K562 (cell line): Measurements from ENCODE around the gene CD1D. TPM values are rescaled to one million over a fixed set of nuclear protein-coding genes. Genes with fewer than 3 reads are reported as not detected.

ENCODE experiments used
- ATAC-seq: fragments of 200-7000 bp; cut with Tn5 transposase; 3 replicates; pipeline ENCODE4 v1.9.1; 2020; ENCODE audit warnings: moderate library complexity
- BruUV-seq: library from RNA; stranded (reverse); fragments of 400-500 nt; replicated peaks from 2 replicates; lab custom pipeline; 2021; lab: Mats Ljungman, UMichigan
- CTCF ChIA-PET: fragments of 300-600 bp; formaldehyde crosslinking; extraction: SDS; loops from one replicate; lab custom pipeline; 2021; ENCODE audit warnings: low intra/inter-chr PET ratio; lab: Yijun Ruan, JAX
- POLR2A ChIA-PET: fragments of 300-600, 350-650 bp; sonication (Branson Sonifier 250); formaldehyde crosslinking; extraction: SDS; loops from one replicate; lab custom pipeline; 2021; ENCODE audit warnings: antibody characterized with exemption, inconsistent platforms; lab: Yijun Ruan, JAX
- DNase-seq, 4 experiments: peaks; one replicate each; pipeline versions ENCODE4 v3.0.0 to v3.0.0-alpha.2; 2011 to 2018; ENCODE audit warnings: low spot score in 3 of 4, mixed read lengths in 3 of 4; ENCODE audit errors: extremely low read depth in 1 of 4
- FAIRE-seq: peaks from 2 replicates; lab custom pipeline; 2011; peaks lifted over from hg19 to GRCh38; lab: Jason Lieb, UNC
- H2AFZ ChIP-seq: 2 replicates; pipeline ENCODE4 v1.6.0; 2011; ENCODE audit warnings: low read depth, low read length, control low read depth, inconsistent platforms
- H3K27ac ChIP-seq: fragments of 200-600 bp; 3 replicates; pipeline ENCODE4 v1.8.0; 2011; ENCODE audit warnings: low read depth, mild to moderate bottlenecking, control low read depth, inconsistent platforms, low read length, moderate library complexity, mixed read lengths; ENCODE audit errors: extremely low read depth
- H3K27me3 ChIP-seq, 2 experiments: fragments of 300-600 bp in 1 of 2; 2 replicates in 1 of 2; 3 replicates in 1 of 2; pipeline versions ENCODE4 v1.6.0 to v1.8.0; 2011; ENCODE audit warnings: inconsistent platforms in 2 of 2, low read length in 2 of 2, mild to moderate bottlenecking in 1 of 2, mixed read lengths in 1 of 2, moderate library complexity in 1 of 2; ENCODE audit not compliant: control insufficient read depth in 2 of 2, insufficient read depth in 2 of 2
- H3K36me3 ChIP-seq: fragments of 300-600 bp; 3 replicates; pipeline ENCODE4 v1.8.0; 2011; ENCODE audit warnings: mild to moderate bottlenecking, low read length, inconsistent platforms; ENCODE audit not compliant: control insufficient read depth, insufficient read depth
- H3K4me1 ChIP-seq, 2 experiments: fragments of 200-600 bp in 1 of 2; replicated peaks in 1 of 2; 2 replicates in 1 of 2; 3 replicates in 1 of 2; pipeline versions ENCODE4 v1.5.1 to v1.8.0; 2011; ENCODE audit warnings: inconsistent platforms in 2 of 2, low read length in 2 of 2, mild to moderate bottlenecking in 1 of 2, mixed read lengths in 1 of 2, moderate library complexity in 1 of 2; ENCODE audit not compliant: control insufficient read depth in 2 of 2, insufficient read depth in 2 of 2
- H3K4me2 ChIP-seq: 2 replicates; pipeline ENCODE4 v1.6.1; 2011; ENCODE audit warnings: low read length, control low read depth, inconsistent platforms, mixed read lengths; ENCODE audit not compliant: insufficient read depth
- H3K4me3 ChIP-seq: fragments of 200-600 bp; sonication (generic), shearing (Covaris generic); 2 replicates; pipeline ENCODE4 v1.5.1; 2016; ENCODE audit warnings: control low read depth, inconsistent platforms
- H3K79me2 ChIP-seq: fragments of 200-600 bp; 3 replicates; pipeline ENCODE4 v1.8.0; 2011; ENCODE audit warnings: low read length, inconsistent platforms; ENCODE audit not compliant: control insufficient read depth, insufficient read depth
- H3K9ac ChIP-seq, 2 experiments: 2 replicates each; pipeline versions ENCODE4 v1.6.0 to v1.6.1; 2011; ENCODE audit warnings: low read depth in 2 of 2, low read length in 2 of 2, control low read depth in 1 of 2, inconsistent platforms in 1 of 2, mild to moderate bottlenecking in 1 of 2, mixed read lengths in 1 of 2; ENCODE audit not compliant: insufficient read depth in 1 of 2
- H3K9me1 ChIP-seq: one replicate; pipeline ENCODE4 v1.6.0; 2011; ENCODE audit warnings: inconsistent platforms, mild to moderate bottlenecking, low read length, moderate library complexity; ENCODE audit not compliant: control insufficient read depth, insufficient read depth
- H3K9me3 ChIP-seq: replicated peaks from 2 replicates; pipeline ENCODE4 v1.5.1; 2011; ENCODE audit warnings: low read depth, low read length, inconsistent platforms; ENCODE audit not compliant: control insufficient read depth, insufficient read depth
- H4K20me1 ChIP-seq: replicated peaks from 2 replicates; pipeline ENCODE4 v1.6.1; 2011; ENCODE audit warnings: low read length, inconsistent platforms, mixed read lengths; ENCODE audit not compliant: control insufficient read depth, insufficient read depth
- BACH1 ChIP-seq: fragments of 200-800 bp; sonication (Bioruptor generic); IDR thresholded peaks from 2 replicates; pipeline ENCODE4 v1.6.1; 2016; ENCODE audit warnings: missing genetic modification characterization, missing compliant biosample characterization
- C11orf30 ChIP-seq: fragments of 450-650 bp; IDR thresholded peaks from 2 replicates; pipeline ENCODE4 v1.6.1; 2016; ENCODE audit warnings: low read depth, mild to moderate bottlenecking
- MBD1 ChIP-seq: fragments of 250-450 bp; sonication (Bioruptor Pico); IDR thresholded peaks from 2 replicates; pipeline ENCODE4 v1.8.0; 2022; ENCODE audit warnings: inconsistent platforms
- NBN ChIP-seq: fragments of 450-650 bp; IDR thresholded peaks from 2 replicates; pipeline ENCODE4 v1.6.1; 2016; ENCODE audit warnings: low read depth, mild to moderate bottlenecking
- PKNOX1 ChIP-seq: fragments of 450-650 bp; IDR thresholded peaks from 2 replicates; pipeline ENCODE4 v1.6.1; 2016
- RB1 ChIP-seq: fragments of 450-650 bp; IDR thresholded peaks from 2 replicates; pipeline ENCODE4 v1.6.1; 2017; ENCODE audit warnings: low read depth, mild to moderate bottlenecking
- RFX5 ChIP-seq: IDR thresholded peaks from 2 replicates; pipeline ENCODE4 v1.6.1; 2011; ENCODE audit warnings: low read depth, mild to moderate bottlenecking, improper control_type of control experiment, low read length
- TCF7L2 ChIP-seq: fragments of 150-350 bp; IDR thresholded peaks from 2 replicates; pipeline ENCODE4 v1.6.1; 2016; ENCODE audit warnings: low read depth, mild to moderate bottlenecking, low read length, moderate library complexity
- WGBS: fragments of 100-300 bp; shearing (Covaris generic); methylation state at CpG from one replicate; pipeline ENCODE4 v1.1.6; 2016; ENCODE audit warnings: low coverage, mixed read lengths; ENCODE audit not compliant: insufficient coverage; ENCODE audit errors: missing lambda C conversion rate; 5-methylcytosine and 5-hydroxymethylcytosine counted together
- in situ Hi-C: fragments of 300-500 bp; cut with MboI; formaldehyde crosslinking; loops from 4 replicates; pipeline ENCODE4 v1.15.0; 2018; ENCODE audit warnings: inconsistent platforms, mixed read lengths
- intact Hi-C: fragments of 100-400 bp; cut with micrococcal nuclease; formaldehyde crosslinking; loops from 2 replicates; pipeline ENCODE4 v1.14.2; 2022
- polyA plus RNA-seq, 8 experiments: library from polyadenylated mRNA; depleted of rRNA in 4 of 8; stranded (reverse) in 5 of 8; unstranded in 3 of 8; fragments of >200 nt; fragmentation: Nextera tagmentation in 2 of 8; fragmentation: Illumina TruSeq in 1 of 8; extraction: Ambion mirVana in 2 of 8; extraction: Trizol in 1 of 8; gene quantifications; 2 replicates each; pipeline versions ENCODE4 v1.2.1 to v1.2.3, GENCODE V29; 2011 to 2014; ENCODE audit warnings: inconsistent platforms in 1 of 8, missing spikeins in 1 of 8
- total RNA-seq, 7 experiments: library from RNA; depleted of rRNA in 6 of 7; stranded (reverse); fragments of >200 nt in 6 of 7; fragmentation: Illumina TruSeq in 2 of 7; extraction: Trizol in 2 of 7; gene quantifications; 2 replicates each; pipeline versions ENCODE4 v1.2.1 to v1.2.3, GENCODE V29; 2011 to 2021; ENCODE audit warnings: low replicate concordance in 1 of 7
- TF ChIP-seq, protein P1 (sequence below): fragments of 250-450 bp; sonication (Bioruptor Pico); IDR thresholded peaks from 2 replicates; pipeline ENCODE4 v1.4.0; 2020; ENCODE audit warnings: borderline replicate concordance

The CD1D gene
- total and polyA plus RNA-seq, 9 of the 15 experiments (the other 6 are each of a cell fraction or from before 2014, with no cell fraction given) = 0.03 TPM; not detected in 8

GRCh38 chr1:158147401-158147800 is 33.3 kb upstream of the CD1D start:
- CTCF ChIA-PET = no interaction called here
- Histone ChIP-seq H3K36me3 (no peaks in the 10 kb centered on the region), H3K9ac (no peak overlapping the region), H3K9me1 (peaks cover 3% of the 10 kb centered on the region)
- ATAC-seq = no peak
- intact Hi-C loops = no loop called here
- no peak for TF ChIP-seq RFX5
- TF ChIP-seq RB1 = no peak
- no peak for TF ChIP-seq TCF7L2
- no peak for TF ChIP-seq MBD1 (CRISPR knock-in tag)
- TF ChIP-seq, all 486 proteins: peak for 0
- no peaks in the 10 kb centered on the region for H3K9me3 ChIP-seq
- WGBS = 0% methylated on average over 2 of the region's 2 CpGs
- peak overlapping the region; percentile 53 for H3K4me2 ChIP-seq
- BruUV-seq = no TSS peak
- H3K4me3 ChIP-seq = no peak overlapping the region
- H2AFZ ChIP-seq = peak overlapping the region; percentile 48; the same call in 1 of the 2 replicates
- no peaks in the 10 kb centered on the region for H3K27me3 ChIP-seq
- POLR2A ChIA-PET = no interaction called here
- H3K27ac ChIP-seq = no peak overlapping the region
- no peaks in the 10 kb centered on the region for H3K79me2 ChIP-seq
- no peak for FAIRE-seq
- peaks cover 11 to 17% of the 10 kb centered on the region in 2 experiments; a peak in 4 of 5 replicates for H3K4me1 ChIP-seq
- DNase-seq = no peak
- H4K20me1 ChIP-seq = no peaks in the 10 kb centered on the region
- in situ Hi-C loops = no loop called here

GRCh38 chr1:158147869-158148268 is 32.8 kb upstream of the CD1D start:
- in situ Hi-C loops (no loop called here), intact Hi-C loops (no loop called here)
- Histone ChIP-seq H2AFZ (peak overlapping the region; percentile 48; the same call in 1 of the 2 replicates), H3K9me1 (peaks cover 3% of the 10 kb centered on the region), H3K27me3 (no peaks in the 10 kb centered on the region), H4K20me1 (no peaks in the 10 kb centered on the region), H3K79me2 (no peaks in the 10 kb centered on the region), H3K4me3 (no peak overlapping the region), H3K9ac (no peak overlapping the region), H3K27ac (no peak overlapping the region), H3K4me2 (peak overlapping the region; percentile 53), H3K4me1 (peaks cover 11 to 17% of the 10 kb centered on the region in 2 experiments; a peak in 4 of 5 replicates), H3K36me3 (no peaks in the 10 kb centered on the region), H3K9me3 (no peaks in the 10 kb centered on the region)
- CTCF ChIA-PET = no interaction called here
- peak in 1 of 4 experiments; percentile 6 for DNase-seq
- no peak for FAIRE-seq
- POLR2A ChIA-PET = no interaction called here
- BruUV-seq = no TSS peak
- ATAC-seq = no peak
- 19% methylated on average over 3 of the region's 3 CpGs for WGBS
- TF ChIP-seq BACH1 (tag) = peak; percentile 31; the same call in 1 of the 2 replicates
- TF ChIP-seq, protein P1, sequence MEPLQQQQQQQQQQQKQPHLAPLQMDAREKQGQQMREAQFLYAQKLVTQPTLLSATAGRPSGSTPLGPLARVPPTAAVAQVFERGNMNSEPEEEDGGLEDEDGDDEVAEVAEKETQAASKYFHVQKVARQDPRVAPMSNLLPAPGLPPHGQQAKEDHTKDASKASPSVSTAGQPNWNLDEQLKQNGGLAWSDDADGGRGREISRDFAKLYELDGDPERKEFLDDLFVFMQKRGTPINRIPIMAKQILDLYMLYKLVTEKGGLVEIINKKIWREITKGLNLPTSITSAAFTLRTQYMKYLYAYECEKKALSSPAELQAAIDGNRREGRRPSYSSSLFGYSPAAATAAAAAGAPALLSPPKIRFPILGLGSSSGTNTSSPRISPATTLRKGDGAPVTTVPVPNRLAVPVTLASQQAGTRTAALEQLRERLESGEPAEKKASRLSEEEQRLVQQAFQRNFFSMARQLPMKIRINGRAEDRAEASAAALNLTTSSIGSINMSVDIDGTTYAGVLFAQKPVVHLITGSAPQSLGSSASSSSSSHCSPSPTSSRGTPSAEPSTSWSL (CRISPR knock-in tag) = no peak
- TF ChIP-seq NBN = no peak
- peak; percentile 7; the same call in 1 of the 2 replicates for TF ChIP-seq C11orf30
- TF ChIP-seq PKNOX1 = peak; percentile 89
